Activated CD8-positive, alpha-beta memory T cell treated with anti-CD3 and anti-CD28 coated beads, Interleukin-2, amount 10 ng/mL, durations not matched to agents 7 days and 5 days (primary cell): ENCODE measurements around the gene ANO3. TPM values are rescaled to one million over a fixed set of nuclear protein-coding genes. Genes with fewer than 3 reads are reported as not detected.

ENCODE experiments used
- ATAC-seq: fragments of 150-1000 bp; cut with Tn5 transposase; one replicate; pipeline ENCODE4 v1.10.0; 2021; ENCODE audit warnings: moderate library complexity
- CTCF ChIA-PET: fragments of 350-600 bp; sonication (Branson Sonifier 250); formaldehyde crosslinking; loops from one replicate; lab custom pipeline; 2021; ENCODE audit warnings: antibody characterized with exemption; lab: Charles Lee
- DNase-seq: peaks from one replicate; pipeline ENCODE4 v3.0.0-alpha.2; 2020
- H3K27ac Mint-ChIP-seq: one replicate; pipeline ENCODE4 v1.8.0; 2021; ENCODE audit warnings: mild to moderate bottlenecking, mixed read lengths
- H3K27me3 Mint-ChIP-seq: one replicate; pipeline ENCODE4 v1.8.0; 2021; ENCODE audit warnings: mixed read lengths
- H3K36me3 Mint-ChIP-seq: one replicate; pipeline ENCODE4 v1.8.0; 2021; ENCODE audit warnings: mild to moderate bottlenecking, mixed read lengths
- H3K4me1 Mint-ChIP-seq: one replicate; pipeline ENCODE4 v1.8.0; 2021; ENCODE audit warnings: mixed read lengths
- H3K4me3 Mint-ChIP-seq: one replicate; pipeline ENCODE4 v1.8.0; 2021; ENCODE audit warnings: mild to moderate bottlenecking, moderate library complexity, mixed read lengths
- H3K9me3 Mint-ChIP-seq: one replicate; pipeline ENCODE4 v1.8.0; 2022; ENCODE audit warnings: low read depth, mixed read lengths
- total RNA-seq, 2 experiments: library from RNA; stranded (reverse); gene quantifications; one replicate each; pipeline ENCODE4 v1.2.3, GENCODE V29; 2021

The ANO3 gene
- total RNA-seq, 2 experiments from 2014 or later = 0.05 TPM; not detected in 1

- CTCF ChIA-PET = no interaction called here
- Mint-ChIP-seq H3K27ac (no peak overlapping the region), H3K4me3 (no peak overlapping the region), H3K27me3 (no peaks in the 10 kb centered on the region), H3K4me1 (no peaks in the 10 kb centered on the region), H3K36me3 (no peaks in the 10 kb centered on the region), H3K9me3 (peaks cover 8% of the 10 kb centered on the region)
- ATAC-seq (no peak), DNase-seq (no peak)
Measured at GRCh38 chr11:26418386-26418912, 86.5 kb downstream of the ANO3 start.

GRCh38 chr11:26420331-26420730 lies 88.4 kb downstream of the ANO3 start:
- Mint-ChIP-seq H3K4me1 (no peaks in the 10 kb centered on the region), H3K27me3 (no peaks in the 10 kb centered on the region), H3K9me3 (peaks cover 5% of the 10 kb centered on the region), H3K27ac (no peak overlapping the region), H3K4me3 (no peak overlapping the region), H3K36me3 (no peaks in the 10 kb centered on the region)
- CTCF ChIA-PET = no interaction called here
- DNase-seq = no peak
- no peak for ATAC-seq

GRCh38 chr11:26424255-26424654 lies 92.3 kb downstream of the ANO3 start:
- CTCF ChIA-PET = no interaction called here
- no peak for DNase-seq
- Mint-ChIP-seq H3K4me1 (no peaks in the 10 kb centered on the region), H3K4me3 (no peak overlapping the region), H3K36me3 (no peaks in the 10 kb centered on the region), H3K27ac (no peak overlapping the region), H3K27me3 (no peaks in the 10 kb centered on the region), H3K9me3 (peaks cover 2% of the 10 kb centered on the region)
- no peak for ATAC-seq

GRCh38 chr11:26439854-26440253 lies 107.9 kb downstream of the ANO3 start:
- no peaks in the 10 kb centered on the region for H3K27me3 Mint-ChIP-seq
- CTCF ChIA-PET = no interaction called here
- no peak overlapping the region for H3K4me3 Mint-ChIP-seq
- no peaks in the 10 kb centered on the region for H3K4me1 Mint-ChIP-seq
- H3K27ac Mint-ChIP-seq = no peak overlapping the region
- H3K36me3 Mint-ChIP-seq = no peaks in the 10 kb centered on the region
- ATAC-seq (no peak), DNase-seq (no peak)
- peaks cover 10% of the 10 kb centered on the region for H3K9me3 Mint-ChIP-seq

- H3K36me3 Mint-ChIP-seq = no peaks in the 10 kb centered on the region
- CTCF ChIA-PET = no interaction called here
- peaks cover 8% of the 10 kb centered on the region for H3K9me3 Mint-ChIP-seq
- DNase-seq = no peak
- no peak overlapping the region for H3K27ac Mint-ChIP-seq
- no peaks in the 10 kb centered on the region for H3K27me3 Mint-ChIP-seq
- no peak overlapping the region for H3K4me3 Mint-ChIP-seq
- no peaks in the 10 kb centered on the region for H3K4me1 Mint-ChIP-seq
- ATAC-seq = no peak
Measured at GRCh38 chr11:26442131-26442530, 110.2 kb downstream of the ANO3 start.

- no peak for DNase-seq
- H3K4me3 Mint-ChIP-seq = no peak overlapping the region
- no peak overlapping the region for H3K27ac Mint-ChIP-seq
- H3K9me3 Mint-ChIP-seq = peaks cover 5% of the 10 kb centered on the region
- CTCF ChIA-PET = no interaction called here
- no peaks in the 10 kb centered on the region for H3K36me3 Mint-ChIP-seq
- H3K27me3 Mint-ChIP-seq = no peaks in the 10 kb centered on the region
- ATAC-seq = no peak
- no peaks in the 10 kb centered on the region for H3K4me1 Mint-ChIP-seq
Measured at GRCh38 chr11:26443617-26444016, 111.7 kb downstream of the ANO3 start.

GRCh38 chr11:26457636-26458035 lies 125.7 kb downstream of the ANO3 start:
- DNase-seq (no peak), ATAC-seq (no peak)
- Mint-ChIP-seq H3K9me3 (no peaks in the 10 kb centered on the region), H3K27ac (no peak overlapping the region), H3K27me3 (no peaks in the 10 kb centered on the region), H3K36me3 (no peaks in the 10 kb centered on the region), H3K4me3 (no peak overlapping the region), H3K4me1 (no peaks in the 10 kb centered on the region)
- CTCF ChIA-PET = no interaction called here

- H3K9me3 Mint-ChIP-seq = no peaks in the 10 kb centered on the region
- H3K27me3 Mint-ChIP-seq = no peaks in the 10 kb centered on the region
- CTCF ChIA-PET = no interaction called here
- DNase-seq (no peak), ATAC-seq (no peak)
- no peaks in the 10 kb centered on the region for H3K4me1 Mint-ChIP-seq
- H3K4me3 Mint-ChIP-seq = no peak overlapping the region
- no peak overlapping the region for H3K27ac Mint-ChIP-seq
- H3K36me3 Mint-ChIP-seq = no peaks in the 10 kb centered on the region
Measured at GRCh38 chr11:26465274-26465673, 133.3 kb downstream of the ANO3 start.

- no peak overlapping the region for H3K4me3 Mint-ChIP-seq
- no peak for ATAC-seq
- no peaks in the 10 kb centered on the region for H3K9me3 Mint-ChIP-seq
- no peaks in the 10 kb centered on the region for H3K27me3 Mint-ChIP-seq
- H3K27ac Mint-ChIP-seq = no peak overlapping the region
- CTCF ChIA-PET = no interaction called here
- H3K4me1 Mint-ChIP-seq = no peaks in the 10 kb centered on the region
- no peaks in the 10 kb centered on the region for H3K36me3 Mint-ChIP-seq
- no peak for DNase-seq
Measured at GRCh38 chr11:26467506-26467905, 135.6 kb downstream of the ANO3 start.

- Mint-ChIP-seq H3K27ac (no peak overlapping the region), H3K27me3 (no peaks in the 10 kb centered on the region), H3K4me1 (no peaks in the 10 kb centered on the region), H3K36me3 (no peaks in the 10 kb centered on the region), H3K9me3 (no peaks in the 10 kb centered on the region), H3K4me3 (no peak overlapping the region)
- CTCF ChIA-PET = no interaction called here
- ATAC-seq = no peak
- no peak for DNase-seq
Measured at GRCh38 chr11:26470992-26471391, 139.1 kb downstream of the ANO3 start.

- Mint-ChIP-seq H3K9me3 (no peaks in the 10 kb centered on the region), H3K4me1 (no peaks in the 10 kb centered on the region), H3K36me3 (no peaks in the 10 kb centered on the region), H3K27me3 (no peaks in the 10 kb centered on the region), H3K27ac (no peak overlapping the region), H3K4me3 (no peak overlapping the region)
- no peak for DNase-seq
- ATAC-seq = no peak
- CTCF ChIA-PET = no interaction called here
Measured at GRCh38 chr11:26473216-26474194, 141.6 kb downstream of the ANO3 start.

GRCh38 chr11:26474401-26474800 lies 142.5 kb downstream of the ANO3 start:
- DNase-seq = no peak
- H3K4me1 Mint-ChIP-seq = no peaks in the 10 kb centered on the region
- CTCF ChIA-PET = no interaction called here

GRCh38 chr11:26477396-26477795 lies 145.5 kb downstream of the ANO3 start:
- Mint-ChIP-seq H3K4me1 (no peaks in the 10 kb centered on the region), H3K4me3 (no peak overlapping the region), H3K9me3 (peaks cover 4% of the 10 kb centered on the region), H3K36me3 (no peaks in the 10 kb centered on the region), H3K27ac (no peak overlapping the region), H3K27me3 (no peaks in the 10 kb centered on the region)
- DNase-seq (no peak), ATAC-seq (no peak)
- CTCF ChIA-PET = no interaction called here

More at GRCh38 chr11:26474401-26474800, 142.5 kb downstream of the ANO3 start:
- Mint-ChIP-seq H3K9me3 (peaks cover 2% of the 10 kb centered on the region), H3K27me3 (no peaks in the 10 kb centered on the region), H3K4me3 (no peak overlapping the region), H3K27ac (no peak overlapping the region), H3K36me3 (no peaks in the 10 kb centered on the region)
- no peak for ATAC-seq

GRCh38 chr11:26478710-26479109 lies 146.8 kb downstream of the ANO3 start:
- Mint-ChIP-seq H3K9me3 (peaks cover 7% of the 10 kb centered on the region), H3K27ac (no peak overlapping the region), H3K27me3 (no peaks in the 10 kb centered on the region), H3K4me1 (no peaks in the 10 kb centered on the region), H3K36me3 (no peaks in the 10 kb centered on the region), H3K4me3 (no peak overlapping the region)
- ATAC-seq = no peak
- CTCF ChIA-PET = no interaction called here
- no peak for DNase-seq
